GM12892 (cell line): ENCODE results near the gene METTL8.

Source experiments
- POLR2A ChIP-seq: IDR thresholded peaks from 2 replicates; pipeline ENCODE4 v1.6.1; 2011; ENCODE audit warnings: low read depth, low read length, control low read depth
- POLR2AphosphoS5 ChIP-seq: IDR thresholded peaks from 2 replicates; pipeline ENCODE4 v1.6.1; 2011; ENCODE audit warnings: low read depth, low read length, control low read depth

GRCh38 chr2:171447675-171448074 is 13.9 kb upstream of the METTL8 start:
- TF ChIP-seq POLR2A (no peak), POLR2AphosphoS5 (no peak)
